Measurements from ENCODE around the gene PACS2.
A peak's percentile ranks its signal among the peaks of the same experiment; 100 is the strongest.

Gene PACS2

DNA sequence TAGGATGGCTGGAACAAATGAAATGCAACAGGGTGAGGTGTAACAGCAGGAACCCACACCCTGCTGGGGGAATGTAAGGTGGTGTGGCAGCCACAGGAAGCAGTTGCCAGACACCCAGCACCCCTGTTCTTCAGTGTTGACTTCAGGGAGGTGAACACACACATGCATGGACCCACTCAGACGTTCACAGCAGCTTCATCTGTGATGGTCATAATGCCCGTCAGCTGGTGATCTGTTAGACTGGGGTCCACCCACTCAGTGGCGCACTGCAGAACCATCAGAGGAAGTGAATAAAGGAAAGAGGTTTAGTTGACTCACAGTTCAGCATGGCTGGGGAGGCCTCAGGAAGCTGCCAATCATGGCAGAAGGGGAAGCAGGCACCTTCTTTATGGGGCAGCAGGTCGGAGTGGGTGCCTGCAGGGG, 61.1 kb downstream of the PACS2 start:
- DNase-seq, result peak; percentile 3

DNA sequence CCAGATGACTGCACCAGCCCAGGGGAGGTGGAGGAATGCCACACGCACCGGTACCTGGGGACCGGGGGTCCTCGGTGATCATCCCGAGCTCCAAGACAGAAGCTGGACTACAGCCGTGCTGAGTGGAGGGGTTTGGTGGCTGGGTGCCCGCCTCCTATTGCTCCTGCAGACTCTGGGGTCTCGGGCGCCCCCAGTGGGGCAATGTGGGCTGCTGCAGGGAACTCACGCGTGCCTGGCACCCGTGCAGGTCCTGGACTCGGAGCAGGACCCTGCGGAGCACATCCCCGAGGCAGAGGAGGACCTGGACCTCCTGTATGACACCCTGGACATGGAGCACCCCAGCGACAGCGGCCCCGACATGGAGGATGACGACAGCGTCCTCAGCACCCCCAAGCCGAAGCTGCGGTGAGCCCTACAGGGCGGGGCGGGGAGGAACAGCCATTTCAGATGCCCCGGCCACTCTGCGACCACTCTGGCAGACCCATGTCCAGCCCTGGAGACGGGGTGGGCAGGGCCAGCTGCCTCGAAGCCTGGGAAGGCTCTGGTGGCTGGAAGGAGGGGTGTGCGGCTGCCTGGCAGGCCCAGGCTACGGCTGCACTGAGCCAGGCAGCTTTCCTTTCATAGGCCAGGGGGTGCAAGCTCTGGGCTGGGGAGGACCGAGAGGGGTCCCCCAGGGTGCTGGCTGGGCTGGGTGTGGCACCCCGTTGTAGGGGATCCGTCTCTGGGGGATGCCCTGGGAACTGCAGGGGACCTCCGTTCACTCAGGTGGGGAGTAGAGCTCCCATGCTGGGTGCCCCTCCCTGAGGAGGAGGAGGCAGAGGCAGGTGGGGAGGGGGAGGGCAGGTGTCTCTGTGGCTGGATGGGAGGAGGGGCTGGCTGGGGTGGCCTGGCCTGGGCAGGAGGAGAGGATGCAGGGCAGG, 62.2 kb downstream of the PACS2 start:
- no peak for DNase-seq

DNA sequence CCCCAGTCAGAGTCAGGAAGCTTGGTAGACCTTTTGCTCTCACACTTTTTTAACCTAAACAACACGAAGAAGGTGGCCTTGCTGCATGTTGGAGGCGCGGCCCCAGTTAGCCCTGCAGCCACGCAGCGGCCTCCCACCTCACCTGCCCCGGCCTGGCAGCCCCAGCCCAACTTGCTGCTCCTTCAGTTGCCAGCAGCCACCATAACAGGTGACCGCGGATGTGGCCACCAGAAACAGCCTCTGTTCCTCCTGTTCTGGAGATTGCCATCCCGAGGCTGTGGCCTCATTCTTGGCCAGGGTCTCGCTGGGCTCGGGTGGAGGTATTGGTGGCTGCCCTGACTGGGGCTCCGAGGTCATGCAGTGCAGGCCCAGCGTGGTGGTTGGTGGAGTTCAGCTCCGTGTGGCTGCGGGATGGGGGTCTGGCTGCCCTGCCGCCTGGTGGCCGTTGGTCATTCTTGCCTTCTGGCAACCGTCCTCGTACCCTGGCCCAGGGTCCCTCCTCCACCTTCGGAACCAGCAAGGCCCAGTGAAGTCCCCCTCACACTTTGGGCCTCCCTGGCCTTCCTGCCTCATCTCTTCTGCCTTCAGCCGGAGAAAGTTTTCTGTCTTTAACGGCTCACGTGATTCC, 63.1 kb downstream of the PACS2 start:
- DNase-seq, result no peak

- peak; percentile 0 for DNase-seq
Observed at GRCh38 chr14:105378199-105378598, 63.7 kb downstream of the PACS2 start.

GRCh38 chr14:105378873-105379685, 64.5 kb downstream of the PACS2 start:
- no peak for DNase-seq

GRCh38 chr14:105379946-105380345, 65.4 kb downstream of the PACS2 start:
- no peak for DNase-seq

DNA sequence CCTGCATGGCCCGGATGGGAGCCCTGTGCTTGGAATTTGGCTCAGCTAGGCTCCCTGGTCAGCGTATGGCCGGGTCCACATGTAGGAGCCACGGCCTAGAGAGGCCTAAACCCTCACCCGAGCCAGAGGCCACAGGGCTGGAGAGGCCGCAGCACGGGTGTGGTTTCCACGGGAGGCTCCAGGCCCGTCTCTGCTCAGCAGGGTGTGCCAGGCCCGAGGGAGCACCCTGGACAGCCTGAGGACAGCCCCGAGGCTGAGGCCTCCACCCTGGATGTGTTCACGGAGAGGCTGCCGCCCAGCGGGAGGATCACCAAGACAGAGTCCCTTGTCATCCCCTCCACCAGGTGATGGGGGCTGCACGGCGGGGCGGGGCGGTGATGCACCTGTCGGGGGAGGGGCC, 66.2 kb downstream of the PACS2 start:
- DNase-seq, result no peak

DNA sequence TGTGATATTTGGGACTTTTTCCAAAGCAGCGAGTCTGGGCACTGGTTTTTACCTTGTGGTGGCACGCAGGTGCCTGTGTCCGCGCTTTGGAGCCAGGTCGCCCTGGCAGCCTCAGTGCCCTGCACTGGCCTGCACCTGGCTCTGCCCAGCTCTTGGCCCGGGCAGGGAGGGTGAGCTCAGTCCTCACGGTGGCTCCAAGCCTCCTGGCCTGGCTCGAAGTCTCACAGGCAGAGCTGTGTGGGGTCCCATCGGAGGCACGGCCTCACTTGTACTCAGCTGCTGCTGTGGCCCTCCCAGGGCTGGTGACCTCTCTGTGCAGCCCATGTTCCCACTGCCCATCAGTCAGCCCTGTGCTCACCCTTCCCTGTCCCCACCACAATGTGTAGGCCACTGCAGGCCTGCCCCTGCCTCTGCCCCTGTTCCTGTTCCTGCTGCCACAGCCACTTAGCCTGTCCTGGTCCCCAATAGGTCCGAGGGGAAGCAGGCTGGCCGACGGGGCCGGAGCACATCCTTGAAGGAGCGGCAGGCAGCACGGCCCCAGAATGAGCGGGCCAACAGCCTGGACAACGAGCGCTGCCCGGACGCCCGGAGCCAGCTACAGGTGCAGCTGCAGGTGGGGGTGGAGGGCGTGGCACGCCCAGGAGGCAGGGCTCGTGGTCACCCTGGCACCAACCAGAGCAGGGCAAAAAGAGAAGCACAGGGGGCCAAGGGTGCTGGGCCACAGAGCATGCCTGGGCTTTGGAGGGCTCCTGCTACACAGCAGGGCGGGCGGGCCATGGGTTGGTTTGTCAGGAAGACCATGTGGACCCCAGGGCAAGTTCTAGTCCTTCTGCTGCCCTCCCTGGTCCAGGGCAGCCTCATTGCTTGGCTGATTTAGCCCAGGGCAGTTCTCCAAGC, 67.1 kb downstream of the PACS2 start:
- no peak for DNase-seq

GRCh38 chr14:105382343-105383082, 68.0 kb downstream of the PACS2 start:
- no peak for DNase-seq

- DNase-seq, result no peak
Observed at GRCh38 chr14:105383083-105383730, 68.7 kb downstream of the PACS2 start.

GRCh38 chr14:105384041-105384557, 69.6 kb downstream of the PACS2 start:
- DNase-seq, result no peak

DNA sequence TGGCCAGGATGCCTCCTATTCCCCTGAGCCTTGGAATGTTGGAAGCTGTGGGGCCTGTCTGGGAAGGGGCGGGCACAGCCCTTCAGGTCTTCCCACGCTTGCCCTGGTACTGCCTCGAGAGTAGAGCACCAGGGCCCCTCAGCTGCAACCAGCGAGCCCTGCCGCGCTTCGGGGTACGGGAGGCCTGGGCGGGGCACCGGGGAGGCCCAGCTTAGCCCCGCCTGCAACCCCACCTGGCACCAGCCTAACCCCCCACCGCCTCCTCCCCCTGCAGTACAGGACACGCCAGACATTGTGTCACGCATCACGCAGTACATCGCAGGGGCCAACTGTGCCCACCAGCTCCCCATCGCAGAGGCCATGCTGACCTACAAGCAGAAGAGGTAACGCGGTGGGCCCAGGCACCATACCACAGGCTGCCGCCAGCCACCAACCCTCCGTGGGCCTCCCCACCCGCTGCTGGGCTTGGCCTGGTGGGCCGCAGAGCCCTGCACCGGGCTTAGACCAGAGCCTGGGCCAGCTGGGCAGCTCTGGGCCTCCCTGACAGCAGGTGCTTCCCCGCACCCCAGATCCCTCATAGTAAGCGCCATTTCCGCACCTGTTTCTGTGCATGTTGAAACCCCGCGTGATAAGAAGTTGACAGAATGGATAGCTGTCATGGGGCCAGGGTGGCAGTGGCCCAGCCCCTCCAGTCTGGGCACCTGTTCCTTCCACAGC, 70.2 kb downstream of the PACS2 start:
- DNase-seq, result no peak

- DNase-seq, result no peak
Observed at GRCh38 chr14:105385322-105385637, 70.7 kb downstream of the PACS2 start.

- DNase-seq, result no peak
Observed at GRCh38 chr14:105385698-105386365, 71.3 kb downstream of the PACS2 start.

GRCh38 chr14:105386581-105387529, 72.3 kb downstream of the PACS2 start:
- no peak for DNase-seq

DNA sequence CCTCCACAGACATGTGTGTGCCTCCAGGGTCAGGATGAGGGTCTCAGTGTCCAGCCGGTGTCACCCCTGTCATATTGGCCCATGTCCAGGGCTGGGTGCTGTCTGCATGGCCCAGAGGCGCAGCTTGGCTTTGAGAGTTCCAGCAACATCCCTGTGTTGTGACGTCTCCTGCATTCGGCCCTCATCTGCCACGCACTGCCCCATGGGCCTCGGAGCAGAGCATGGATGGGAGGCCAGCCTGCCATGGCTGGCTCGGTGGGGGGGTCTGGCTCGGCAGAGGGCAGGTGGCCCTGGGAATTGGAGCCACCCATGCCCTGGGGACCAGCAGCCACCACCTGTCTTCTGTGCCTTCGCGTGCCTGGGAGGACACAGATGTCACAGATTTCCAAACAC, 73.0 kb downstream of the PACS2 start:
- no peak for DNase-seq

- DNase-seq, result no peak
Observed at GRCh38 chr14:105388110-105388951, 73.8 kb downstream of the PACS2 start.

GRCh38 chr14:105388976-105389375, 74.4 kb downstream of the PACS2 start:
- no peak for DNase-seq
